GM21526 (cell line): ENCODE data around the gene PTPN6.

ENCODE experiments used
- ATAC-seq: cut with Tn5 transposase; IDR thresholded peaks from one replicate; pipeline ENCODE4 v1.9.1; 2021; ENCODE audit warnings: moderate library complexity; ENCODE audit not compliant: unreplicated experiment, low FRiP score

The PTPN6 gene

GRCh38 chr12:6963791-6964413, 12.7 kb downstream of the PTPN6 start:
- ATAC-seq, result no peak

- ATAC-seq, result no peak
These were observed 13.5 kb downstream of the PTPN6 start for GRCh38 chr12:6964605-6965025.

- peak; percentile 31 for ATAC-seq
These were observed 14.0 kb downstream of the PTPN6 start for GRCh38 chr12:6965026-6965661.

- ATAC-seq, result no peak
These were observed 14.6 kb downstream of the PTPN6 start for GRCh38 chr12:6965714-6966113.

- no peak for ATAC-seq
These were observed 15.2 kb downstream of the PTPN6 start for GRCh38 chr12:6966351-6966750.

- no peak for ATAC-seq
These were observed 16.5 kb downstream of the PTPN6 start for GRCh38 chr12:6967651-6968100.

- ATAC-seq, result no peak
These were observed 17.3 kb downstream of the PTPN6 start for GRCh38 chr12:6968426-6968825.

GRCh38 chr12:6970096-6970527, 19.0 kb downstream of the PTPN6 start:
- ATAC-seq, result peak; percentile 26

GRCh38 chr12:6974180-6974579, 23.0 kb downstream of the PTPN6 start:
- ATAC-seq, result no peak

GRCh38 chr12:6975297-6976032, 24.3 kb downstream of the PTPN6 start:
- ATAC-seq, result no peak

- no peak for ATAC-seq
These were observed 26.5 kb downstream of the PTPN6 start for GRCh38 chr12:6977653-6978052.

- ATAC-seq, result no peak
These were observed 27.0 kb downstream of the PTPN6 start for GRCh38 chr12:6978188-6978587.

GRCh38 chr12:6978611-6979011, 27.5 kb downstream of the PTPN6 start:
- no peak for ATAC-seq

GRCh38 chr12:6979021-6979420, 27.9 kb downstream of the PTPN6 start:
- ATAC-seq, result no peak

- ATAC-seq, result no peak
These were observed 28.3 kb downstream of the PTPN6 start for GRCh38 chr12:6979453-6979852.

GRCh38 chr12:6980075-6980474, 28.9 kb downstream of the PTPN6 start:
- ATAC-seq, result no peak

GRCh38 chr12:6980740-6981139, 29.6 kb downstream of the PTPN6 start:
- no peak for ATAC-seq

GRCh38 chr12:6981152-6982052, 30.2 kb downstream of the PTPN6 start:
- no peak for ATAC-seq

- ATAC-seq, result no peak
These were observed 31.4 kb downstream of the PTPN6 start for GRCh38 chr12:6982532-6982931.

- ATAC-seq, result no peak
These were observed 36.9 kb downstream of the PTPN6 start for GRCh38 chr12:6987956-6988553.
